Activated CD8-positive, alpha-beta T cell treated with anti-CD3 and anti-CD28 coated beads for 36 hours (primary cell): ENCODE results near the gene BPIFB2. TPM values are rescaled to one million over a fixed set of nuclear protein-coding genes. Genes with fewer than 3 reads are reported as not detected.

Source experiments
- ATAC-seq: fragments of 200-7000 bp; cut with Tn5 transposase; one replicate; pipeline ENCODE4 v1.10.0; 2021; ENCODE audit warnings: mild to moderate bottlenecking, moderate library complexity
- CTCF ChIA-PET: fragments of 350-600 bp; sonication (Branson Sonifier 250); formaldehyde crosslinking; loops from one replicate; lab custom pipeline; 2021; ENCODE audit warnings: antibody characterized with exemption; lab: Charles Lee
- POLR2A ChIA-PET: fragments of 350-600 bp; sonication (Branson Sonifier 250); formaldehyde crosslinking; loops from one replicate; lab custom pipeline; 2021; ENCODE audit warnings: antibody characterized with exemption; lab: Charles Lee
- DNase-seq: peaks from one replicate; pipeline ENCODE4 v3.0.0-alpha.2; 2020
- H3K27ac Mint-ChIP-seq: one replicate; pipeline ENCODE4 v1.8.0; 2021; ENCODE audit warnings: mild to moderate bottlenecking, mixed read lengths
- H3K27me3 Mint-ChIP-seq: one replicate; pipeline ENCODE4 v1.8.0; 2021; ENCODE audit warnings: mixed read lengths
- H3K36me3 Mint-ChIP-seq: one replicate; pipeline ENCODE4 v1.8.0; 2021; ENCODE audit warnings: low read depth, mixed read lengths
- H3K4me1 Mint-ChIP-seq: one replicate; pipeline ENCODE4 v1.8.0; 2021; ENCODE audit warnings: low read depth, mixed read lengths
- H3K4me3 Mint-ChIP-seq: one replicate; pipeline ENCODE4 v1.8.0; 2021; ENCODE audit warnings: mild to moderate bottlenecking, moderate library complexity, mixed read lengths
- H3K9me3 Mint-ChIP-seq: one replicate; pipeline ENCODE4 v1.8.0; 2021; ENCODE audit warnings: mixed read lengths
- intact Hi-C: fragments of 100-400 bp; cut with micrococcal nuclease; formaldehyde crosslinking; loops from one replicate; pipeline ENCODE4 v1.10.0; 2022
- total RNA-seq, 2 experiments: library from RNA; stranded (reverse); gene quantifications; one replicate each; pipeline ENCODE4 v1.2.3, GENCODE V29; 2021
- TF ChIP-seq, protein P1 (sequence below): fragments of 200-600 bp; IDR thresholded peaks from one replicate; pipeline ENCODE4 v1.8.0; 2022; ENCODE audit warnings: antibody characterized with exemption, mild to moderate bottlenecking

The BPIFB2 gene
- total RNA-seq, 2 experiments from 2014 or later = not detected

DNA sequence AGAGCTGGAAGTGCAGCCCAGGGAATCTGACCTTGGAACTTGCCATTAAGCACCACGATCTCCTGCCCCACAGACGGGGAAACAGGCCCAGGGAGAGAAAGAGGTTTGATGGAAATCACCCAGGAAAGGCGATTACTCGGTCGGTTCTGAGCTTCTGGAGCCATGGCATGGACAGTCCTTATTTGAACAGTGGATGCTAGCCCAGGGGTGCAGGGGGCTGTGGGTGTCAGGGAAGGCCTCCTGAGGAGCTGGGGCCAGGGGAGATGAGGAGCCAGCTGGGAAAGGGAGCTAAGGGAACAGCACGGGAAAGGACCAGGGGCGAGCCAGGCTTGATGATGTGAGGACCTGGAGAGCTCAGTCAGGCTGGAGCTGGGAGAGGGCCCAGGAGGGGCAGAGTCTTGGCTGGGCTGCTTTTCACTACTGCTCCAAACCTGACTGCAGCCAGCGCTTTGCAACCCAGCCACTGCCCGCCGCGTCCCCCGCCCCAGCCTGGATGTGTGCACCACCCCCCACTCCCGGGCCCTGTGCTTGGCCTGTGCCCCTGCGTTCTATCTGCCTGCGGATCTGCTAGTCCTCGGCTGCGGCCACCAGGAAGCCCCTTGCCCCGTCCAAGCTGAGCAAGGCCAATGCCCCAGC lies 21.1 kb upstream of the BPIFB2 start:
- Mint-ChIP-seq H3K36me3 (no peaks in the 10 kb centered on the region), H3K27ac (peak overlapping the region; percentile 1), H3K4me1 (peaks cover 10% of the 10 kb centered on the region), H3K9me3 (no peaks in the 10 kb centered on the region), H3K4me3 (no peak overlapping the region), H3K27me3 (no peaks in the 10 kb centered on the region)
- intact Hi-C loops = no loop called here
- DNase-seq (no peak), ATAC-seq (no peak)
- TF ChIP-seq, protein P1, sequence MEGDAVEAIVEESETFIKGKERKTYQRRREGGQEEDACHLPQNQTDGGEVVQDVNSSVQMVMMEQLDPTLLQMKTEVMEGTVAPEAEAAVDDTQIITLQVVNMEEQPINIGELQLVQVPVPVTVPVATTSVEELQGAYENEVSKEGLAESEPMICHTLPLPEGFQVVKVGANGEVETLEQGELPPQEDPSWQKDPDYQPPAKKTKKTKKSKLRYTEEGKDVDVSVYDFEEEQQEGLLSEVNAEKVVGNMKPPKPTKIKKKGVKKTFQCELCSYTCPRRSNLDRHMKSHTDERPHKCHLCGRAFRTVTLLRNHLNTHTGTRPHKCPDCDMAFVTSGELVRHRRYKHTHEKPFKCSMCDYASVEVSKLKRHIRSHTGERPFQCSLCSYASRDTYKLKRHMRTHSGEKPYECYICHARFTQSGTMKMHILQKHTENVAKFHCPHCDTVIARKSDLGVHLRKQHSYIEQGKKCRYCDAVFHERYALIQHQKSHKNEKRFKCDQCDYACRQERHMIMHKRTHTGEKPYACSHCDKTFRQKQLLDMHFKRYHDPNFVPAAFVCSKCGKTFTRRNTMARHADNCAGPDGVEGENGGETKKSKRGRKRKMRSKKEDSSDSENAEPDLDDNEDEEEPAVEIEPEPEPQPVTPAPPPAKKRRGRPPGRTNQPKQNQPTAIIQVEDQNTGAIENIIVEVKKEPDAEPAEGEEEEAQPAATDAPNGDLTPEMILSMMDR = no peak
- POLR2A ChIA-PET = interaction anchor here (0.6 to 1.9 kb wide), 5 partner anchors 13 to 928 kb away, joined by 3 to 8 read pairs (median 4); no protein-coding TSS in a partner anchor
- CTCF ChIA-PET = interaction anchor here (0.6 to 1.9 kb wide), 6 partner anchors 18 to 84 kb away, joined by 3 to 9 read pairs (median 3); partner anchors contain the start of gene SUN5

DNA sequence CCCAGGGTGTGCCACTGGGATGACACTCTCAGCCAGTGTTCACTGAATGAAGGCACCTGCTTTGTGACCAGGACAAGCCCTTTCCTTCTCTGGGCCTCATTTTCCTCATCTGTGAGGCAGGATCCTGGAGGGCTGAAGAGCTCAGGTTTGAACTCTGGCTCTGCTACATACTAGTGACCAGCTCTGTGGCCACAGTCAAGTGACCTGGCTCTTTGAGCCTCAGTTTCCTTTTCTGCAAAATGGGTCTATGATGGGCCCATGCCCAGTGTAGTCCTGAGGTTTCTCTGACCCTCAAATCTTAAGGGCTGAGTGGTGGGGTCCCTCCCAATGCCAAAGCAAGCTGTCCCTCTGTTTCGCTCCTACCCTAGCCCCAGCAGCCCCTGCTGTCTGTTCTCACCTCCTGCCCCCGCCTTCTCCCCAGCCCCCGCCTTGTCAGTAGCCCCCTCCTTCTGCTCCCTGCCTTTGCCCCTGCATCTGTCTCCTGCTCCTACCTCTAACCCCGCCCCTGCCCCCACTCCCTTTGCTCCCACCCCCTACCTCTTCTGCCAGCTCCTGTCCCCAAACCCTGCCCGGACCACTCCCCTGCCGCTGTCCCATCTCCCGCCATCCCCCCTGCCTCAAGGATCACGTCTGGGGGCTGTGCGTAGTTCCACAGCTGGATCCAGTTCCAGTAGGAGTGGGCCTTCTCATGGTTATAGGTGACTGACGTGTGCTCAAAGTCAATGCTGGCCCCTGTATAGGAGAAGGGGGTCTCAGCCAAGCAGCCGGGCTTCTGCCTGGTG lies 20.3 kb upstream of the BPIFB2 start:
- TF ChIP-seq, protein P1 = no peak
- Mint-ChIP-seq H3K4me3 (no peak overlapping the region), H3K27me3 (no peaks in the 10 kb centered on the region), H3K9me3 (no peaks in the 10 kb centered on the region), H3K4me1 (peaks cover 16% of the 10 kb centered on the region), H3K27ac (no peak overlapping the region), H3K36me3 (no peaks in the 10 kb centered on the region)
- intact Hi-C loops = no loop called here
- ChIA-PET POLR2A (interaction anchor here (0.5 to 1.9 kb wide), 4 partner anchors 16 to 928 kb away, joined by 3 to 4 read pairs (median 3); no protein-coding TSS in a partner anchor), CTCF (interaction anchor here (0.6 to 1.9 kb wide), 5 partner anchors 18 to 85 kb away, joined by 3 to 9 read pairs (median 3); partner anchors contain the start of gene SUN5)
- DNase-seq (no peak), ATAC-seq (no peak)

GRCh38 chr20:32988008-32988407 lies 19.5 kb upstream of the BPIFB2 start:
- Mint-ChIP-seq H3K9me3 (no peaks in the 10 kb centered on the region), H3K36me3 (no peaks in the 10 kb centered on the region), H3K27me3 (no peaks in the 10 kb centered on the region), H3K27ac (no peak overlapping the region), H3K4me3 (no peak overlapping the region), H3K4me1 (peaks cover 22% of the 10 kb centered on the region)
- DNase-seq = no peak
- TF ChIP-seq, protein P1 = no peak
- no peak for ATAC-seq
- intact Hi-C loops = no loop called here
- POLR2A ChIA-PET = interaction anchor here (0.5 to 1.9 kb wide), 5 partner anchors 11 to 39 kb away, joined by 3 to 4 read pairs (median 3); no protein-coding TSS in a partner anchor
- CTCF ChIA-PET = interaction anchor here (1.6 kb wide), 1 partner anchor 42 kb away, joined by 5 read pairs; no protein-coding TSS in a partner anchor

DNA sequence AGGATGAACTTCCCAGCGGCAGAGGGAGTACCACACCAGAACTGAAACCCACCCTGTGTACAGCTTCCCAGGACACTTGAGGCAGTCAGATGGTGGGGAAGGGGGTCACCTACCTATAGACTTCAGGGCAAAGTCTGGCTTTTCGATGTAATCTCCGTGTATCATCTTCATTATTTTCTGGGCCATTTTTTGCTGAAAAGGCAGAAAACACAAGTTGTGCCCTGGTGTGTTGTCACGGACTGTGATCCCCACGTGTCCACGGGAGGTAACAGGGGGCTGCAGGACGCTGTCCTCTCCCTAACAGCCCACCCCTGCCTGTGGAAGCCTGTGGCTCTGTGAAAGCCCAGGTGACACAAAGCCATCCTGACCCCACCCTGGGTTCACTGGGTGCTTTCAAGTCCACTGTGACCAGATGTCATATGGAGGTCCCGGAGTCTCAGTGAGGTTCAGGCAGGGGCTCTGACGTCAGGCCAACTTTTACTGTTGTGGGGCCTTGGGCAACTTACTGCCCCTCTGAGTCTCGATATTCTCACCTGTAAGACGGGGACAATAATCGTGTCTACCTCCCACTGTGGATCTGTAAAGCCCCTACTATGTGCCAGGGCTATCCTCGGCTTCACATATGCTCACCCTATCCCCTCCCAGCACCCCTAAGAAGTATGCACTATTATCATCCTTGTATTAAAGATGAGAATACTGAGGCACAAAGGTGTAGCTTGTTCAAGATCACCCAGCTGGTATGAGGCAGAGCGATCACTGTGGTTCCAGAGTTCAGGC lies 17.8 kb upstream of the BPIFB2 start:
- POLR2A ChIA-PET = interaction anchor here (1.2 to 1.6 kb wide), 2 partner anchors 8 to 50 kb away, joined by 3 read pairs; no protein-coding TSS in a partner anchor
- DNase-seq (no peak), ATAC-seq (no peak)
- no peak overlapping the region for H3K4me3 Mint-ChIP-seq
- peaks cover 29% of the 10 kb centered on the region for H3K4me1 Mint-ChIP-seq
- no peak overlapping the region for H3K27ac Mint-ChIP-seq
- intact Hi-C loops = no loop called here
- TF ChIP-seq, protein P1 = no peak
- peaks cover under 1% of the 10 kb centered on the region for H3K9me3 Mint-ChIP-seq
- CTCF ChIA-PET = interaction anchor here (1.0 to 3.4 kb wide), 4 partner anchors 15 to 211 kb away, joined by 3 to 13 read pairs (median 4); partner anchors contain the start of gene SUN5
- peaks cover 2% of the 10 kb centered on the region for H3K36me3 Mint-ChIP-seq
- no peaks in the 10 kb centered on the region for H3K27me3 Mint-ChIP-seq
